Spinal cord (tissue), 10 donors: ENCODE data around the gene TMEM132D. TPM values are rescaled to one million over a fixed set of nuclear protein-coding genes. Genes with fewer than 3 reads are reported as not detected.
A peak's percentile ranks its signal among the peaks of the same experiment; 100 is the strongest.

ENCODE experiments used
- DNase-seq, 6 donors: peaks; one replicate each; pipeline versions ENCODE4 v3.0.0 to v3.0.0-alpha.2; 2013 to 2015; ENCODE audit warnings: low spot score in 6 of 6, low read depth in 4 of 6
- H3K27ac ChIP-seq: one replicate; pipeline ENCODE4 v1.5.1; 2013; ENCODE audit warnings: low read depth, low read length, control low read depth
- H3K27me3 ChIP-seq: one replicate; pipeline ENCODE4 v1.6.1; 2013; ENCODE audit warnings: low read length; ENCODE audit not compliant: control insufficient read depth, insufficient read depth
- H3K36me3 ChIP-seq: one replicate; pipeline ENCODE4 v1.6.1; 2013; ENCODE audit warnings: low read length; ENCODE audit not compliant: control insufficient read depth, insufficient read depth
- H3K4me1 ChIP-seq: one replicate; pipeline ENCODE4 v1.6.1; 2013; ENCODE audit warnings: low read length; ENCODE audit not compliant: control insufficient read depth, insufficient read depth
- H3K4me3 ChIP-seq: one replicate; pipeline ENCODE4 v1.5.1; 2013; ENCODE audit warnings: low read depth, low read length, control low read depth
- H3K9me3 ChIP-seq: one replicate; pipeline ENCODE4 v1.6.1; 2013; ENCODE audit warnings: low read length; ENCODE audit not compliant: control insufficient read depth, insufficient read depth
- WGBS: methylation state at CpG from one replicate; pipeline ENCODE4 v1.1.5; 2013; ENCODE audit warnings: missing lambda C conversion rate; ENCODE audit not compliant: insufficient coverage; 5-methylcytosine and 5-hydroxymethylcytosine counted together
- polyA plus RNA-seq, 2 donors: library from polyadenylated mRNA; unstranded; fragments of 120-200 nt; gene quantifications; one replicate each; pipeline ENCODE4 v1.2.1, GENCODE V29; 2013; ENCODE audit not compliant: insufficient read length in 2 of 2
- total RNA-seq, 2 donors: library from RNA; depleted of rRNA in 1 of 2; stranded (reverse); fragments of 120-200 nt in 1 of 2; fragments of >200 nt in 1 of 2; gene quantifications; one replicate each; pipeline versions ENCODE4 v1.2.3 to v1.2.4, GENCODE V29; 2013 to 2014
- donor health status: healthy.

Gene TMEM132D
- total and polyA plus RNA-seq, 4 donors = 4.7 to 15.7 (median 12.6) TPM

GRCh38 chr12:129083121-129083840, 820.5 kb downstream of the TMEM132D start:
- Histone ChIP-seq H3K36me3 (no peaks in the 10 kb centered on the region), H3K9me3 (no peaks in the 10 kb centered on the region), H3K4me1 (no peaks in the 10 kb centered on the region), H3K27me3 (no peaks in the 10 kb centered on the region), H3K4me3 (no peak overlapping the region), H3K27ac (no peak overlapping the region)
- 59% methylated on average over 4 of the region's 7 CpGs for WGBS
- peak in 1 of 6 donors; percentile 37 for DNase-seq

- WGBS = 53% methylated on average over 3 of the region's 4 CpGs
- no peaks in the 10 kb centered on the region for H3K9me3 ChIP-seq
- no peak for DNase-seq
These were observed 821.4 kb downstream of the TMEM132D start for GRCh38 chr12:129082441-129082840.

DNA sequence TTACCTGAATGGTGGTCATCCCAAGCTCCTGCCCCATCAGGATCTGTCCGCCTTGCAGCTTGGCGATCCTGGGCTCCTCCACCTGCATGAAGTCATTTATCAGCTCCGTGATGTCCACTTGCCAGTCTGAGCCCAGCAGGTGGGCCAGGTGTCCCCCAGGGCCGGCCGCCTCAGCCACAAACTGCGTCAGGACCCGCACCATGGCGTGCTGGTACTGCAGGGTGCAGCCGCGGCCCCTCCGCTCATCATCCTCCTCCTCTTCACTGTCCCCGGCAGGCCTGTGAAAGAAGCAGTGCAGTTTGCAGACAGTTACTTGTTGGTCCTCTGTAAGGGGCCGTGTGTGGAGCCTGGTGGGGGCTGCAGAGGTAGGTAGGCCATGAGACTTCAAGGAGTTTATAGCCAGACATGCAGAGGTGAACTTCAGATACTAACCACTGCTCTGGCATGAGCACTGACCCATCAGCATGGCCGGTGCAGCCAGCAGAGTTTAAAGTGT, 822.0 kb downstream of the TMEM132D start:
- WGBS = 81% methylated on average over 7 of the region's 14 CpGs
- no peak overlapping the region for H3K4me3 ChIP-seq

More at GRCh38 chr12:129082441-129082840, 821.4 kb downstream of the TMEM132D start:
- Histone ChIP-seq H3K4me3 (no peak overlapping the region), H3K27ac (no peak overlapping the region), H3K27me3 (no peaks in the 10 kb centered on the region), H3K4me1 (no peaks in the 10 kb centered on the region), H3K36me3 (no peaks in the 10 kb centered on the region)

DNA sequence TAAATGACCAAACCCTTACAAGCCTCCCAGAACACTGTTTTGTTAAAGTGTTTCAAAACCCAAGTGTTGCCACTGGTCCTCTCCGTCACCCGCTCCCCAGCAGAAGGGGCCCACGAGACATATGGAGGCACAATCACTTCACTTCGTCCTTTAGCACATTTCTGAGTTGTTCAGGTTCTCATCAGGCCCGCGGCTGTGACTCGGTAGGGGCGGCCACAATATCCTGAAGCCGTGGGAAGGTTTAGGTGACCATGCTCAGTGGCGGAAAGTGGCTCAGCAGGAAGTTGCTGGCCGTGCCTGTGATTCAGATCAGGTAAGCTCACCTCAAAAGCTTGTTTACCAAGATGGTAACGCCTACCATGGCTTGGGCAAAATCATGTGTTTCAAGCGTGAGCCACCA, 823.0 kb downstream of the TMEM132D start:
- Histone ChIP-seq H3K9me3 (no peaks in the 10 kb centered on the region), H3K27me3 (no peaks in the 10 kb centered on the region)
- WGBS = 93% methylated on average over 11 of the region's 13 CpGs

More for the DNA sequence above, 822.0 kb downstream of the TMEM132D start:
- no peak for DNase-seq
- no peaks in the 10 kb centered on the region for H3K4me1 ChIP-seq
- no peaks in the 10 kb centered on the region for H3K9me3 ChIP-seq
- H3K27me3 ChIP-seq = no peaks in the 10 kb centered on the region
- H3K27ac ChIP-seq = no peak overlapping the region
- no peaks in the 10 kb centered on the region for H3K36me3 ChIP-seq

GRCh38 chr12:129080391-129080790, 823.4 kb downstream of the TMEM132D start:
- Histone ChIP-seq H3K27ac (no peak overlapping the region), H3K4me3 (no peak overlapping the region), H3K27me3 (no peaks in the 10 kb centered on the region), H3K36me3 (no peaks in the 10 kb centered on the region), H3K4me1 (no peaks in the 10 kb centered on the region), H3K9me3 (no peaks in the 10 kb centered on the region)
- DNase-seq = peak in 1 of 6 donors; percentile 63
- 95% methylated on average over 2 of the region's 5 CpGs for WGBS

More for the DNA sequence above, 823.0 kb downstream of the TMEM132D start:
- Histone ChIP-seq H3K27ac (no peak overlapping the region), H3K4me3 (no peak overlapping the region), H3K36me3 (no peaks in the 10 kb centered on the region), H3K4me1 (no peaks in the 10 kb centered on the region)
- no peak for DNase-seq

GRCh38 chr12:129079719-129080118, 824.1 kb downstream of the TMEM132D start:
- 100% methylated on average over 2 of the region's 5 CpGs for WGBS
- H3K4me3 ChIP-seq = no peak overlapping the region
- no peak for DNase-seq

GRCh38 chr12:129076441-129077320, 827.1 kb downstream of the TMEM132D start:
- Histone ChIP-seq H3K27me3 (no peaks in the 10 kb centered on the region), H3K9me3 (no peaks in the 10 kb centered on the region), H3K36me3 (peaks cover 2% of the 10 kb centered on the region), H3K4me1 (no peaks in the 10 kb centered on the region), H3K27ac (no peak overlapping the region), H3K4me3 (no peak overlapping the region)
- peak in 1 of 6 donors; percentile 22 for DNase-seq
- 59% methylated on average over 12 of the region's 13 CpGs for WGBS

More at GRCh38 chr12:129079719-129080118, 824.1 kb downstream of the TMEM132D start:
- no peaks in the 10 kb centered on the region for H3K36me3 ChIP-seq
- H3K9me3 ChIP-seq = no peaks in the 10 kb centered on the region
- no peaks in the 10 kb centered on the region for H3K27me3 ChIP-seq
- H3K27ac ChIP-seq = no peak overlapping the region
- H3K4me1 ChIP-seq = no peaks in the 10 kb centered on the region

DNA sequence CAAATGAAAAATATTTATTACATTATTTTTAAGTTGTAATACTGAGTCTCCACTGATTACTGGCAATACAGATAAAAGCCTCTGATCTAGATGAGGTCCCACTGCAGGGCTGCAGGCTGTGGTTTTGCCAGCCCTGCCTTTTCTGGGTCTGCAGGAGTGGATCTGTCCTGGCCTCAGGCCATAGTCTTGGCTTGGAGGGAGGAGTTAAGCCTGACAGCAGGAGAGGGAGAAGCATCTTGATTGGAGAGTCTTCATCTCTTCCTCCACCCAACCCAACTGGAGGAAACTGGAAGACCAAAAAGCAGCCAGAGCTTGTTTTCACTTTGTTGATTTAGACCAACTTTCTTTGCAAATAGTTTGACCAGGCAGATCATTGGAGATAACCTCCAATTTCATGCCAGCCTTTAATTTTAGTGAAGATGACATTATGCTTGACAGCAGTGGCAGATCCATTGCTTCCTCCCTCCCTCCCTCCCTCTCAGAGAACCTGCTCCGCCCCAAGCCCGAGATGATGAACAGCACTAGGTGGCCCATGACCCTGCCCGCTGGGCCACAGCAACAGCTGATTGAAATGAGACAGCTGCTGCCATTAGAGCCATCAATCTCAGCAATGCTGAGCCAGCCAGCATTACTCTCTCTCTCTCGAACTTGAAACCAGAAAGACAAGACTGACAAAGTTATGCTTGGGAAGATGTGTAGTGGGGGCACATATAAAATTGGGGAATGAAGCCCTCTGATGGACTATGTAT, 828.2 kb downstream of the TMEM132D start:
- 41% methylated on average over 3 of the region's 4 CpGs for WGBS
- no peak overlapping the region for H3K4me3 ChIP-seq
- no peaks in the 10 kb centered on the region for H3K9me3 ChIP-seq
- H3K27me3 ChIP-seq = no peaks in the 10 kb centered on the region
- H3K36me3 ChIP-seq = peaks cover 2% of the 10 kb centered on the region
- no peak for DNase-seq
- no peak overlapping the region for H3K27ac ChIP-seq
- no peaks in the 10 kb centered on the region for H3K4me1 ChIP-seq

DNA sequence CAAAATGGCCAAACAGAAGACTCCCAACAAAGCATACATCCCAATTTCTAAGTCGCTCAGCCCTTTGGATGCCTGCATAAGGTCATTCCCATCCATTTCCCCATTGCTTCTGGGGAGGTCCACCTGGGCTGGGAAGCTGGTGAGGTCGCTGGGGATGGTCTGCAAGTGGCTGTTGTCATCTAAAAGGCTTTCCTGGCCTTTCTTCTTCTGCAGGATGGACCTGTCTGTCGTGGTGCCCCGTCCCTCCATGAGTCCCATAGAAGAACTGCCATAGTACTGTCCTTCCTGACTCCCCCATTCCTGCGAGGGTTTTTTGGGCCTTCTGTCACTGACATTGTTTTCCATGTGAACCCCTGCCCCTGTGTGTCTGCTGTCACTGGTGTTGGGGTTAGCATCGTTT, 829.4 kb downstream of the TMEM132D start:
- DNase-seq = no peak
- Histone ChIP-seq H3K4me1 (no peaks in the 10 kb centered on the region), H3K27me3 (no peaks in the 10 kb centered on the region), H3K4me3 (no peak overlapping the region), H3K9me3 (no peaks in the 10 kb centered on the region), H3K36me3 (peaks cover 4% of the 10 kb centered on the region), H3K27ac (no peak overlapping the region)
- WGBS = 91% methylated on average over 4 of the region's 6 CpGs
